Peyer's patch (tissue), 4 donors: ENCODE measurements around the gene CNTNAP2. TPM values are rescaled to one million over a fixed set of nuclear protein-coding genes. Genes with fewer than 3 reads are reported as not detected.
"Not testable (repeated sequence)": the region's sequence is repeated elsewhere in the genome, so short reads cannot be mapped to it uniquely, and the experiment has no call there.

Experiments used
- DNase-seq, 3 donors: peaks; one replicate each; pipeline ENCODE4 v3.0.0-alpha.2; 2017 to 2019
- H3K27ac ChIP-seq, 4 donors: fragments of 200-600 bp; sonication (generic); one replicate each; pipeline ENCODE4 v1.5.1; 2016 to 2019
- H3K27me3 ChIP-seq, 2 donors: fragments of 200-600 bp; sonication (generic); one replicate each; pipeline ENCODE4 v1.5.1; 2019
- H3K36me3 ChIP-seq, 3 donors: fragments of 200-600 bp; sonication (generic); one replicate each; pipeline ENCODE4 v1.5.1; 2016 to 2019
- H3K4me1 ChIP-seq, 4 donors: fragments of 200-600 bp; sonication (generic); one replicate each; pipeline ENCODE4 v1.5.1; 2016 to 2019
- H3K4me3 ChIP-seq, 4 donors: fragments of 200-600 bp; sonication (generic); 1 replicate in 3 of 4; 2 replicates in 1 of 4; pipeline ENCODE4 v1.5.1; 2016 to 2019; ENCODE audit warnings: mild to moderate bottlenecking in 1 of 4
- H3K9me3 ChIP-seq, 4 donors: fragments of 200-600 bp; sonication (generic); one replicate each; pipeline ENCODE4 v1.5.1; 2016 to 2019; ENCODE audit warnings: mild to moderate bottlenecking in 1 of 4
- POLR2A ChIP-seq, 2 donors: fragments of 450-650 bp; IDR thresholded peaks; one replicate each; pipeline ENCODE4 v1.5.1; 2017; ENCODE audit warnings: antibody characterized with exemption in 2 of 2, mild to moderate bottlenecking in 2 of 2, moderate library complexity in 2 of 2
- total RNA-seq, 4 donors: library from RNA; depleted of rRNA; stranded (reverse); fragments of >200 nt; gene quantifications; one replicate each; pipeline ENCODE4 v1.1.0, GENCODE V29; 2016
- TF ChIP-seq, protein P1 (sequence below), 6 experiments: fragments of 450-650 bp in 4 of 6; fragments of 200-600 bp in 2 of 6; sonication (generic) in 1 of 6; IDR thresholded peaks; one replicate each; pipeline ENCODE4 v1.5.1; 2017 to 2019; ENCODE audit warnings: antibody characterized with exemption in 6 of 6, mild to moderate bottlenecking in 3 of 6, moderate library complexity in 1 of 6

The CNTNAP2 gene
- total RNA-seq, 4 donors from 2014 or later: 1.5 to 4.9 (median 3.6) TPM

GRCh38 chr7:147081117-147081516 is 964.5 kb downstream of the CNTNAP2 start:
- H3K9me3 ChIP-seq: peaks cover 0 to 2% (median 0%) of the 10 kb centered on the region in 4 donors
- H3K27ac ChIP-seq: peak overlapping the region in 1 of 4 donors; percentile 55
- no peaks in the 10 kb centered on the region for H3K27me3 ChIP-seq
- no peaks in the 10 kb centered on the region for H3K4me1 ChIP-seq
- H3K4me3 ChIP-seq: peak overlapping the region in 1 of 4 donors; percentile 13
- H3K36me3 ChIP-seq: no peaks in the 10 kb centered on the region
- TF ChIP-seq, protein P1, sequence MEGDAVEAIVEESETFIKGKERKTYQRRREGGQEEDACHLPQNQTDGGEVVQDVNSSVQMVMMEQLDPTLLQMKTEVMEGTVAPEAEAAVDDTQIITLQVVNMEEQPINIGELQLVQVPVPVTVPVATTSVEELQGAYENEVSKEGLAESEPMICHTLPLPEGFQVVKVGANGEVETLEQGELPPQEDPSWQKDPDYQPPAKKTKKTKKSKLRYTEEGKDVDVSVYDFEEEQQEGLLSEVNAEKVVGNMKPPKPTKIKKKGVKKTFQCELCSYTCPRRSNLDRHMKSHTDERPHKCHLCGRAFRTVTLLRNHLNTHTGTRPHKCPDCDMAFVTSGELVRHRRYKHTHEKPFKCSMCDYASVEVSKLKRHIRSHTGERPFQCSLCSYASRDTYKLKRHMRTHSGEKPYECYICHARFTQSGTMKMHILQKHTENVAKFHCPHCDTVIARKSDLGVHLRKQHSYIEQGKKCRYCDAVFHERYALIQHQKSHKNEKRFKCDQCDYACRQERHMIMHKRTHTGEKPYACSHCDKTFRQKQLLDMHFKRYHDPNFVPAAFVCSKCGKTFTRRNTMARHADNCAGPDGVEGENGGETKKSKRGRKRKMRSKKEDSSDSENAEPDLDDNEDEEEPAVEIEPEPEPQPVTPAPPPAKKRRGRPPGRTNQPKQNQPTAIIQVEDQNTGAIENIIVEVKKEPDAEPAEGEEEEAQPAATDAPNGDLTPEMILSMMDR (IDR thresholded peaks at IDR 0.05): no peak
- no peak for TF ChIP-seq POLR2A (IDR thresholded peaks at IDR 0.05)
- DNase-seq: no peak

DNA sequence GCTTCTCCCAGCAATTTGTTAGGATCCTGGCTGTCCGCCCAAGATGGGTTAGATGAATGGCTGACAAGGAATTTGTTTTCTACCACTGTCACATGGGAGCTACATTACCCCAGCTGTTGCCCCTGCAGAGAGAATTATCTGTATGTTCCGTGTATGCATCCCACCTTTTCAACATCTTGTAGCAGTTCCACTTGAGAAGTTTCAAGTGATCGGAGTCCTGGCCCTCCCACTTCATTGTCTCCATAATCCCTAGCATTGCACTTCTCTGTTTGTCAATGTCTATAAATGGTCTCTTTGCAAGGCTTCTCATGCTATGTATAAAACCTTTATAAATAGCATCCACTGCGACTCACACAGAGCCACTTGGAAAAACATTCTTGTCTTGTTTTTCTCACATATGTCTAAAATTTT is 972.5 kb downstream of the CNTNAP2 start:
- no peak for DNase-seq
- H3K27me3 ChIP-seq: no peaks in the 10 kb centered on the region
- TF ChIP-seq POLR2A (IDR thresholded peaks at IDR 0.05): no peak
- TF ChIP-seq, protein P1 (IDR thresholded peaks at IDR 0.05): no peak
- H3K4me1 ChIP-seq: no peaks in the 10 kb centered on the region
- no peak overlapping the region for H3K4me3 ChIP-seq
- no peak overlapping the region for H3K27ac ChIP-seq
- H3K36me3 ChIP-seq: no peaks in the 10 kb centered on the region
- no peaks in the 10 kb centered on the region for H3K9me3 ChIP-seq

- H3K9me3 ChIP-seq: no peaks in the 10 kb centered on the region
- no peak for DNase-seq
- H3K4me1 ChIP-seq: no peaks in the 10 kb centered on the region
- no peaks in the 10 kb centered on the region for H3K27me3 ChIP-seq
- no peaks in the 10 kb centered on the region for H3K36me3 ChIP-seq
- H3K27ac ChIP-seq: no peak overlapping the region
- TF ChIP-seq POLR2A (IDR thresholded peaks at IDR 0.05): no peak
- TF ChIP-seq, protein P1 (IDR thresholded peaks at IDR 0.05): no peak
- no peak overlapping the region for H3K4me3 ChIP-seq
Observed at GRCh38 chr7:147089608-147090007, 973.0 kb downstream of the CNTNAP2 start.

GRCh38 chr7:147096629-147097028 is 980.0 kb downstream of the CNTNAP2 start:
- H3K27me3 ChIP-seq: no peaks in the 10 kb centered on the region
- TF ChIP-seq, protein P1 (IDR thresholded peaks at IDR 0.05): no peak
- TF ChIP-seq POLR2A (IDR thresholded peaks at IDR 0.05): no peak
- H3K4me1 ChIP-seq: no peaks in the 10 kb centered on the region
- H3K36me3 ChIP-seq: no peaks in the 10 kb centered on the region
- no peaks in the 10 kb centered on the region for H3K9me3 ChIP-seq
- H3K27ac ChIP-seq: no peak overlapping the region
- H3K4me3 ChIP-seq: no peak overlapping the region
- DNase-seq: no peak

DNA sequence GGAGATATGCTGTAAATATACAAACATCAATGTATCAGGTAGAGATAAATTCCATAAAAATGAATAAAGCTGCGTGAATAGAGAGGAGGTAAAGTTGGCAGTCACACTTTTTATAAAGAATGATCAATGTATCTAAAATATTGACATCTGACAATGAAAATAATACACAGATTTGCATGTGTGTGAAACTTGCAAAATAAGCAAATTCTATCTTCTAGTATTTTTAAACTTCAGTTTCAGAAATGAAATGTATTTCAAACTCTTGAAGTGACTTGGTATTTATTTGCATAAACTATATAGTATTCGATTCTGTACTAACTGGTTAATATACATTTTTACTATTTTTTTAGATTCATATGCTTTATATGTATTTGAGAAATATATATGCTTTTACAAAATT is 986.6 kb downstream of the CNTNAP2 start:
- Histone ChIP-seq H3K27ac (no peak overlapping the region), H3K27me3 (no peaks in the 10 kb centered on the region), H3K4me3 (no peak overlapping the region), H3K36me3 (no peaks in the 10 kb centered on the region), H3K9me3 (no peaks in the 10 kb centered on the region), H3K4me1 (no peaks in the 10 kb centered on the region)
- DNase-seq: no peak
- TF ChIP-seq, protein P1 (IDR thresholded peaks at IDR 0.05): no peak
- TF ChIP-seq POLR2A (IDR thresholded peaks at IDR 0.05): no peak

- H3K27ac ChIP-seq: no peak overlapping the region
- no peaks in the 10 kb centered on the region for H3K4me1 ChIP-seq
- no peaks in the 10 kb centered on the region for H3K36me3 ChIP-seq
- no peak for DNase-seq
- H3K4me3 ChIP-seq: no peak overlapping the region
- peaks cover 0 to 5% (median 0%) of the 10 kb centered on the region in 4 donors for H3K9me3 ChIP-seq
- no peaks in the 10 kb centered on the region for H3K27me3 ChIP-seq
- no peak for TF ChIP-seq POLR2A (IDR thresholded peaks at IDR 0.05)
- TF ChIP-seq, protein P1 (IDR thresholded peaks at IDR 0.05): no peak
Observed at GRCh38 chr7:147106746-147107145, 990.1 kb downstream of the CNTNAP2 start.

DNA sequence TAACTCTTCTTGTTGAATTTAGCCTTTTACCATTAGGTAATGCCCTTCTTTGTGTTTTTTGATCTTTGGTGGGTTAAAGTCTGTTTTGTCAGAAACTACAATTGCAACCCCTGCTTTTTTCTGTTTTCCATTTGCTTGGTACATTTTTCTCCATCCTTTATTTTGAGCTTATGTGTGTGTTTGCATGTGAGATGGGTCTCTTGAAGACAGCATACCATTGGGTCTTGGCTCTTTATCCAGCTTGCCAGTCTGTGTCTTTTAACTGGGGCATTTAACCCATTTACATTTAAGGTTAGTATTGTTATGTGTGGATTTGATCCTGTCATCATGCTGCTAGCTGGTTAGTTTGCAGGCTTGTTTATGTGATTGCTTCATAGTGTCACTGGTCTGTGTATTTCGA is 997.9 kb downstream of the CNTNAP2 start:
- not testable (repeated sequence) for H3K9me3 ChIP-seq

More for the DNA sequence above, 997.9 kb downstream of the CNTNAP2 start:
- H3K4me1 ChIP-seq, H3K36me3 ChIP-seq, H3K27ac ChIP-seq, H3K27me3 ChIP-seq, DNase-seq, H3K4me3 ChIP-seq: not testable (repeated sequence)
